H9 (cell line): ENCODE measurements around the gene BCAS1. TPM values are rescaled to one million over a fixed set of nuclear protein-coding genes. Genes with fewer than 3 reads are reported as not detected.

Experiments
- DNase-seq: peaks from one replicate; pipeline ENCODE4 v3.0.0-alpha.2; 2017
- H2AFZ ChIP-seq: one replicate; pipeline ENCODE4 v1.6.1; 2013; ENCODE audit warnings: mild to moderate bottlenecking, low read length, control low read depth, moderate library complexity
- H2AK5ac ChIP-seq: 2 replicates; pipeline ENCODE4 v1.6.1; 2013; ENCODE audit warnings: low read length, control low read depth, mixed read lengths; ENCODE audit not compliant: insufficient read length
- H2BK120ac ChIP-seq: one replicate; pipeline ENCODE4 v1.6.1; 2013; ENCODE audit warnings: low read depth, mild to moderate bottlenecking, low read length, control low read depth, inconsistent platforms; ENCODE audit not compliant: poor library complexity, severe bottlenecking
- H2BK12ac ChIP-seq: 2 replicates; pipeline ENCODE4 v1.6.1; 2013; ENCODE audit warnings: low read length, control low read depth, mixed read lengths, low read depth; ENCODE audit not compliant: insufficient read length
- H2BK15ac ChIP-seq: 2 replicates; pipeline ENCODE4 v1.6.1; 2013; ENCODE audit warnings: low read depth, low read length, control low read depth
- H2BK20ac ChIP-seq: one replicate; pipeline ENCODE4 v1.6.1; 2013; ENCODE audit warnings: low read depth, mild to moderate bottlenecking, low read length, control low read depth, inconsistent platforms; ENCODE audit not compliant: poor library complexity, severe bottlenecking
- H2BK5ac ChIP-seq: 2 replicates; pipeline ENCODE4 v1.6.1; 2013; ENCODE audit warnings: low read length, control low read depth, mixed read lengths; ENCODE audit not compliant: insufficient read length
- H3K14ac ChIP-seq: 2 replicates; pipeline ENCODE4 v1.6.1; 2013; ENCODE audit warnings: low read length, control low read depth; ENCODE audit not compliant: insufficient read depth
- H3K18ac ChIP-seq: 2 replicates; pipeline ENCODE4 v1.6.1; 2013; ENCODE audit warnings: low read depth, mild to moderate bottlenecking, mixed read lengths, low read length, control low read depth; ENCODE audit not compliant: insufficient read length
- H3K23ac ChIP-seq: 2 replicates; pipeline ENCODE4 v1.6.1; 2013; ENCODE audit warnings: low read length, control low read depth, mixed read lengths, low read depth; ENCODE audit not compliant: insufficient read length
- H3K23me2 ChIP-seq: 2 replicates; pipeline ENCODE4 v1.6.1; 2013; ENCODE audit warnings: low read depth, mild to moderate bottlenecking, mixed read lengths, low read length, control low read depth; ENCODE audit not compliant: insufficient read length, poor library complexity, severe bottlenecking
- H3K27ac ChIP-seq: 2 replicates; pipeline ENCODE4 v1.5.1; 2013; ENCODE audit warnings: low read length, control low read depth, mixed read lengths, low read depth; ENCODE audit not compliant: insufficient read length
- H3K27me3 ChIP-seq: 2 replicates; pipeline ENCODE4 v1.6.1; 2013; ENCODE audit warnings: low read length, control low read depth, inconsistent platforms; ENCODE audit not compliant: insufficient read depth
- H3K4ac ChIP-seq: 2 replicates; pipeline ENCODE4 v1.6.1; 2013; ENCODE audit warnings: low read depth, mild to moderate bottlenecking, control low read depth, inconsistent platforms, low read length, moderate library complexity
- H3K4me1 ChIP-seq: 2 replicates; pipeline ENCODE4 v1.6.1; 2013; ENCODE audit warnings: low read length, control low read depth, inconsistent platforms; ENCODE audit not compliant: insufficient read depth
- H3K4me2 ChIP-seq: 2 replicates; pipeline ENCODE4 v1.6.1; 2013; ENCODE audit warnings: low read length, control low read depth, mixed read lengths; ENCODE audit not compliant: insufficient read length, insufficient read depth
- H3K56ac ChIP-seq: 2 replicates; pipeline ENCODE4 v1.6.1; 2013; ENCODE audit warnings: low read depth, mild to moderate bottlenecking, mixed read lengths, low read length, control low read depth; ENCODE audit not compliant: insufficient read length
- H3K79me1 ChIP-seq: 2 replicates; pipeline ENCODE4 v1.6.1; 2013; ENCODE audit warnings: low read depth, mild to moderate bottlenecking, moderate library complexity, low read length, control low read depth, inconsistent platforms; ENCODE audit not compliant: insufficient read depth, poor library complexity, severe bottlenecking
- H3K79me2 ChIP-seq: 2 replicates; pipeline ENCODE4 v1.6.1; 2013; ENCODE audit warnings: low read length, control low read depth, inconsistent platforms; ENCODE audit not compliant: insufficient read depth
- H3K9ac ChIP-seq: 2 replicates; pipeline ENCODE4 v1.6.1; 2013; ENCODE audit warnings: low read length, control low read depth, mixed read lengths; ENCODE audit not compliant: insufficient read length; ENCODE audit errors: extremely low read depth
- H3K9me3 ChIP-seq: one replicate; pipeline ENCODE4 v1.6.1; 2013; ENCODE audit warnings: low read depth, low read length, inconsistent platforms; ENCODE audit not compliant: control insufficient read depth
- H3T11ph ChIP-seq: one replicate; pipeline ENCODE4 v1.6.1; 2013; ENCODE audit warnings: mild to moderate bottlenecking, low read length, control low read depth, inconsistent platforms
- H4K20me1 ChIP-seq: one replicate; pipeline ENCODE4 v1.6.1; 2013; ENCODE audit not compliant: control insufficient read depth, insufficient read length, insufficient read depth
- H4K5ac ChIP-seq: 2 replicates; pipeline ENCODE4 v1.6.1; 2013; ENCODE audit warnings: low read depth, mild to moderate bottlenecking, mixed read lengths, low read length, control low read depth; ENCODE audit not compliant: insufficient read length
- H4K8ac ChIP-seq: replicated peaks from 2 replicates; pipeline ENCODE4 v1.6.1; 2013; ENCODE audit warnings: low read length, control low read depth, mixed read lengths, low read depth; ENCODE audit not compliant: insufficient read length
- H4K91ac ChIP-seq: 2 replicates; pipeline ENCODE4 v1.6.1; 2013; ENCODE audit warnings: low read depth, mild to moderate bottlenecking, moderate library complexity, mixed read lengths, low read length, control low read depth; ENCODE audit not compliant: insufficient read length
- H3K27ac Mint-ChIP-seq, 3 experiments: 2 replicates in 2 of 3; 3 replicates in 1 of 3; pipeline ENCODE4 v1.8.0; 2020 to 2021; ENCODE audit warnings: mixed read lengths in 3 of 3, mild to moderate bottlenecking in 1 of 3, moderate library complexity in 1 of 3
- H3K27me3 Mint-ChIP-seq: 2 replicates; pipeline ENCODE4 v1.8.0; 2021; ENCODE audit warnings: low read depth, mild to moderate bottlenecking, moderate library complexity, mixed read lengths
- H3K36me3 Mint-ChIP-seq, 3 experiments: 2 replicates in 2 of 3; 3 replicates in 1 of 3; pipeline ENCODE4 v1.8.0; 2020 to 2021; ENCODE audit warnings: low read depth in 3 of 3, mixed read lengths in 3 of 3; ENCODE audit not compliant: insufficient read depth in 1 of 3
- H3K4me1 Mint-ChIP-seq, 2 experiments: 2 replicates each; pipeline ENCODE4 v1.8.0; 2020; ENCODE audit warnings: mixed read lengths in 2 of 2
- H3K4me3 Mint-ChIP-seq, 2 experiments: 2 replicates in 1 of 2; 3 replicates in 1 of 2; pipeline ENCODE4 v1.8.0; 2020 to 2021; ENCODE audit warnings: mild to moderate bottlenecking in 2 of 2, mixed read lengths in 2 of 2, moderate library complexity in 1 of 2
- H3K9me3 Mint-ChIP-seq, 2 experiments: 2 replicates in 1 of 2; 3 replicates in 1 of 2; pipeline ENCODE4 v1.8.0; 2020; ENCODE audit warnings: mild to moderate bottlenecking in 2 of 2, mixed read lengths in 2 of 2, moderate library complexity in 1 of 2
- WGBS: extraction: QIAGEN DNeasy Blood & Tissue Kit; methylation state at CpG from one replicate; pipeline ENCODE4 v1.1.7; 2013; ENCODE audit warnings: missing lambda C conversion rate, low lambda C conversion rate, mixed read lengths; ENCODE audit not compliant: insufficient read length; ENCODE audit errors: extremely low coverage; 5-methylcytosine and 5-hydroxymethylcytosine counted together
- total RNA-seq: library from RNA; stranded (reverse); gene quantifications from 2 replicates; pipeline ENCODE4 v1.2.1, GENCODE V29; 2021
- TF ChIP-seq, protein P1 (sequence below): fragments of 200-600 bp; sonication (generic); conservative IDR thresholded peaks from 3 replicates; pipeline ENCODE4 v1.8.0; 2021; ENCODE audit warnings: antibody characterized with exemption, mild to moderate bottlenecking

Gene BCAS1
- total RNA-seq, 1 experiment from 2014 or later, result 0.15 TPM

DNA sequence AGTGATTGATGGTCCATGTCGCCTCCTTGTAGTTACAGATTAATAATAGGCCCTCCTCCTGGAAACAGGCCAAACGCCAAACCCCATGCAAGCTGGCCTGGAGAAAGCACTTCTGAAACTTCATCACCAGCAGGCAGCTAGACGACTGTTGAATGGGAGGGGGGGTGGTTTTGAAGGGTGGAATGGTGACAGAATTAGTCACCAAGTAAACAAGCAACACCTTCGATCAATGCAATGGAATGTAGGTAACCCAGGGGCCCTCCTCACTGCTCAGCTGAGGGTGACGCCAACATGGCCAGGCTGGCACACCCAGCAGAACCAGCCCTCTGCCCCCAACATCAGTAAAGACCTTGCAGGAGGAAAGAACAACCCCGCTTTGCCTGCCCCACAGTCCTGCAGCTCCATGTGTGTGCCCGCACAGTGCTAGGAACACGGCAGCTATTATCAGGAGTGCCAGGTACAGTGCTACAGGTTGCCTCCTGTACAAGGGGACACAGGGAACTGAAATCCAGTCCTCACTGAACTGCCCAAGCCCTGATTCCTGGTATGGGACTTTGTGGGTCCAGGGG, 2.7 kb downstream of the BCAS1 start:
- Histone ChIP-seq H3K4me2 (no peak overlapping the region), H3K23ac (no peak overlapping the region), H4K8ac (no peak overlapping the region), H2AK5ac (no peak overlapping the region), H3K23me2 (no peaks in the 10 kb centered on the region), H4K5ac (no peak overlapping the region), H3K4me1 (peaks cover 10% of the 10 kb centered on the region; the same call in 1 of the 2 replicates), H2BK20ac (no peak overlapping the region), H3K27me3 (no peaks in the 10 kb centered on the region), H3K56ac (no peak overlapping the region), H3K4ac (no peak overlapping the region), H3K79me2 (no peaks in the 10 kb centered on the region), H2BK12ac (no peak overlapping the region), H2BK15ac (no peak overlapping the region), H3T11ph (no peak overlapping the region), H4K91ac (no peak overlapping the region), H3K79me1 (no peaks in the 10 kb centered on the region), H2BK120ac (no peak overlapping the region), H2BK5ac (no peak overlapping the region), H2AFZ (no peak overlapping the region), H3K27ac (no peak overlapping the region), H3K9ac (no peak overlapping the region), H4K20me1 (no peaks in the 10 kb centered on the region), H3K9me3 (no peaks in the 10 kb centered on the region), H3K18ac (no peak overlapping the region), H3K14ac (no peak overlapping the region)
- H3K9me3 Mint-ChIP-seq, result no peaks in the 10 kb centered on the region
- no peaks in the 10 kb centered on the region for H3K27me3 Mint-ChIP-seq
- peak overlapping the region in 1 of 3 experiments; percentile 57; a peak in 1 of 7 replicates for H3K27ac Mint-ChIP-seq
- H3K36me3 Mint-ChIP-seq, result no peaks in the 10 kb centered on the region; a peak in 1 of 7 replicates
- H3K4me1 Mint-ChIP-seq, result peaks cover 43 to 49% of the 10 kb centered on the region in 2 experiments
- peak; percentile 43 for DNase-seq
- TF ChIP-seq, protein P1, sequence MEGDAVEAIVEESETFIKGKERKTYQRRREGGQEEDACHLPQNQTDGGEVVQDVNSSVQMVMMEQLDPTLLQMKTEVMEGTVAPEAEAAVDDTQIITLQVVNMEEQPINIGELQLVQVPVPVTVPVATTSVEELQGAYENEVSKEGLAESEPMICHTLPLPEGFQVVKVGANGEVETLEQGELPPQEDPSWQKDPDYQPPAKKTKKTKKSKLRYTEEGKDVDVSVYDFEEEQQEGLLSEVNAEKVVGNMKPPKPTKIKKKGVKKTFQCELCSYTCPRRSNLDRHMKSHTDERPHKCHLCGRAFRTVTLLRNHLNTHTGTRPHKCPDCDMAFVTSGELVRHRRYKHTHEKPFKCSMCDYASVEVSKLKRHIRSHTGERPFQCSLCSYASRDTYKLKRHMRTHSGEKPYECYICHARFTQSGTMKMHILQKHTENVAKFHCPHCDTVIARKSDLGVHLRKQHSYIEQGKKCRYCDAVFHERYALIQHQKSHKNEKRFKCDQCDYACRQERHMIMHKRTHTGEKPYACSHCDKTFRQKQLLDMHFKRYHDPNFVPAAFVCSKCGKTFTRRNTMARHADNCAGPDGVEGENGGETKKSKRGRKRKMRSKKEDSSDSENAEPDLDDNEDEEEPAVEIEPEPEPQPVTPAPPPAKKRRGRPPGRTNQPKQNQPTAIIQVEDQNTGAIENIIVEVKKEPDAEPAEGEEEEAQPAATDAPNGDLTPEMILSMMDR, result no peak
- no peak overlapping the region for H3K4me3 Mint-ChIP-seq
- no CpG with 5 or more reads among the region's 8 CpGs for WGBS
